DMS79 treated with DMSO at 0.1 percent for 48 hours (cell line): ENCODE measurements around the gene PCDHA1.
"Not testable (repeated sequence)": the region's sequence is repeated elsewhere in the genome, so short reads cannot be mapped to it uniquely, and the experiment has no call there.

Source experiments
- DNase-seq: peaks from one replicate; lab custom pipeline; 2025; lab: John Stamatoyannopoulos, UW

Gene PCDHA1

GRCh38 chr5:140849831-140850634, 64.1 kb downstream of the PCDHA1 start:
- not testable (repeated sequence) for DNase-seq

- no peak for DNase-seq
Measured at GRCh38 chr5:140855772-140856674, 70.1 kb downstream of the PCDHA1 start, which contains the start of gene PCDHA10. Gene PCDHA10 (plus strand): TSS chr5:140855897. CDS start chr5:140856049, 152 bp downstream.

- no peak for DNase-seq
Measured at GRCh38 chr5:140857177-140857986, 71.4 kb downstream of the PCDHA1 start.

GRCh38 chr5:140857987-140858240, 72.0 kb downstream of the PCDHA1 start:
- DNase-seq: no peak

- no peak for DNase-seq
Measured at GRCh38 chr5:140862441-140863295, 76.7 kb downstream of the PCDHA1 start.

- DNase-seq: peak; percentile 61
Measured at GRCh38 chr5:140868721-140869554, 83.0 kb downstream of the PCDHA1 start, which contains the start of gene PCDHA11. Gene PCDHA11 (plus strand): TSS chr5:140868957. CDS start chr5:140869104, 147 bp downstream.

GRCh38 chr5:140869555-140869886, 83.6 kb downstream of the PCDHA1 start:
- DNase-seq: no peak

- DNase-seq: no peak
Measured at GRCh38 chr5:140870221-140871201, 84.6 kb downstream of the PCDHA1 start.

- DNase-seq: no peak
Measured at GRCh38 chr5:140875085-140876065, 89.4 kb downstream of the PCDHA1 start, which contains the start of gene PCDHA12. Gene PCDHA12 (plus strand): TSS chr5:140875308. CDS start chr5:140875473, 165 bp downstream.

GRCh38 chr5:140876541-140877261, 90.8 kb downstream of the PCDHA1 start:
- not testable (repeated sequence) for DNase-seq

- no peak for DNase-seq
Measured at GRCh38 chr5:140877262-140877581, 91.3 kb downstream of the PCDHA1 start.

GRCh38 chr5:140881889-140882590, 96.1 kb downstream of the PCDHA1 start, which contains the start of gene PCDHA13:
Gene PCDHA13 (plus strand): TSS chr5:140882124. CDS start chr5:140882269, 145 bp downstream.
- no peak for DNase-seq

GRCh38 chr5:140882591-140882899, 96.6 kb downstream of the PCDHA1 start:
- no peak for DNase-seq

GRCh38 chr5:140883373-140883772, 97.4 kb downstream of the PCDHA1 start:
- DNase-seq: no peak

- no peak for DNase-seq
Measured at GRCh38 chr5:140883927-140884697, 98.2 kb downstream of the PCDHA1 start.

- no peak for DNase-seq
Measured at GRCh38 chr5:140916325-140916724, 130.4 kb downstream of the PCDHA1 start.
